Stimulated activated CD8-positive, alpha-beta memory T cell treated with anti-CD3 and anti-CD28 coated beads, Interleukin-4, amount 100 ng/mL, for 24 hours (primary cell): ENCODE data around the gene COPZ1.
A peak's percentile ranks its signal among the peaks of the same experiment; 100 is the strongest.
"Not testable (repeated sequence)": the region's sequence is repeated elsewhere in the genome, so short reads cannot be mapped to it uniquely, and the experiment has no call there.

Experiments
- DNase-seq: peaks from one replicate; pipeline ENCODE4 v3.0.0-alpha.2; 2020; ENCODE audit warnings: low read depth

The COPZ1 gene

GRCh38 chr12:54337280-54337842 is 12.4 kb downstream of the COPZ1 start:
- no peak for DNase-seq

- DNase-seq, result no peak
Observed at GRCh38 chr12:54337854-54338650, 13.1 kb downstream of the COPZ1 start.

GRCh38 chr12:54338698-54339296 is 13.9 kb downstream of the COPZ1 start:
- DNase-seq, result no peak

- no peak for DNase-seq
Observed at GRCh38 chr12:54340846-54341245, 15.9 kb downstream of the COPZ1 start.

GRCh38 chr12:54341378-54342300 is 16.7 kb downstream of the COPZ1 start:
- DNase-seq, result no peak

- no peak for DNase-seq
Observed at GRCh38 chr12:54349036-54349435, 24.1 kb downstream of the COPZ1 start.

GRCh38 chr12:54349679-54350078 is 24.7 kb downstream of the COPZ1 start:
- DNase-seq, result no peak

- DNase-seq, result no peak
Observed at GRCh38 chr12:54350743-54351142, 25.8 kb downstream of the COPZ1 start.

GRCh38 chr12:54351341-54351740 is 26.4 kb downstream of the COPZ1 start:
- no peak for DNase-seq

- DNase-seq, result no peak
Observed at GRCh38 chr12:54352022-54352531, 27.1 kb downstream of the COPZ1 start.

GRCh38 chr12:54352891-54353874 is 28.3 kb downstream of the COPZ1 start:
- DNase-seq, result no peak

- not testable (repeated sequence) for DNase-seq
Observed at GRCh38 chr12:54354271-54354670, 29.3 kb downstream of the COPZ1 start.

GRCh38 chr12:54355104-54355815 is 30.3 kb downstream of the COPZ1 start:
- DNase-seq, result no peak

- no peak for DNase-seq
Observed at GRCh38 chr12:54356228-54356627, 31.3 kb downstream of the COPZ1 start.

GRCh38 chr12:54356951-54357356 is 32.0 kb downstream of the COPZ1 start:
- DNase-seq, result no peak

GRCh38 chr12:54357506-54358190 is 32.7 kb downstream of the COPZ1 start:
- no peak for DNase-seq

GRCh38 chr12:54358191-54358944 is 33.4 kb downstream of the COPZ1 start:
- DNase-seq, result no peak

- DNase-seq, result peak; percentile 84
Observed at GRCh38 chr12:54358945-54359761, 34.2 kb downstream of the COPZ1 start.
